GM12801 (cell line): Measurements from ENCODE around the gene SKIC8.

Experiments used
- TF ChIP-seq, protein P1 (sequence below): IDR thresholded peaks from one replicate; pipeline ENCODE4 v1.5.1; 2011; ENCODE audit warnings: control low read depth; ENCODE audit not compliant: insufficient read length; ENCODE audit errors: extremely low read depth

The SKIC8 gene

DNA sequence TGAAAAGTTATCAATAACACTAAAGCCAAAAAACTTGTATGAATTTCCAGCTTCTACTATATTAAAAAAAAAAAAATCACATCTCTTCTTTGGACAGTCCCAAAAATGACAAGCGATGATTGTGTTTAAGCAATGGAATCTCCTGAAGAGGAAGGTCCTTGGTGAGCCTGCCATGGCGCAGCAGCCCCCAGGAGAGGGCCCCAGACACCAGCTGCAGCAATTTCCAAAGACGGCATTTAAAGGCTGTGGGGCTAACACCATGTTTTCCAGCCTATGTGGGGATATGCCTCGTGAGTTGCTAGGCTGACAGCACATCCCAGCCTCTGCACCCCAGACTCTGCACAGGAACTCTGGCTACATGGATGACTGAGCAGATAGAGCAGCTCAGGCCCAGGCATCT is 14.7 kb downstream of the SKIC8 start:
- TF ChIP-seq, protein P1, sequence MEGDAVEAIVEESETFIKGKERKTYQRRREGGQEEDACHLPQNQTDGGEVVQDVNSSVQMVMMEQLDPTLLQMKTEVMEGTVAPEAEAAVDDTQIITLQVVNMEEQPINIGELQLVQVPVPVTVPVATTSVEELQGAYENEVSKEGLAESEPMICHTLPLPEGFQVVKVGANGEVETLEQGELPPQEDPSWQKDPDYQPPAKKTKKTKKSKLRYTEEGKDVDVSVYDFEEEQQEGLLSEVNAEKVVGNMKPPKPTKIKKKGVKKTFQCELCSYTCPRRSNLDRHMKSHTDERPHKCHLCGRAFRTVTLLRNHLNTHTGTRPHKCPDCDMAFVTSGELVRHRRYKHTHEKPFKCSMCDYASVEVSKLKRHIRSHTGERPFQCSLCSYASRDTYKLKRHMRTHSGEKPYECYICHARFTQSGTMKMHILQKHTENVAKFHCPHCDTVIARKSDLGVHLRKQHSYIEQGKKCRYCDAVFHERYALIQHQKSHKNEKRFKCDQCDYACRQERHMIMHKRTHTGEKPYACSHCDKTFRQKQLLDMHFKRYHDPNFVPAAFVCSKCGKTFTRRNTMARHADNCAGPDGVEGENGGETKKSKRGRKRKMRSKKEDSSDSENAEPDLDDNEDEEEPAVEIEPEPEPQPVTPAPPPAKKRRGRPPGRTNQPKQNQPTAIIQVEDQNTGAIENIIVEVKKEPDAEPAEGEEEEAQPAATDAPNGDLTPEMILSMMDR = no peak

DNA sequence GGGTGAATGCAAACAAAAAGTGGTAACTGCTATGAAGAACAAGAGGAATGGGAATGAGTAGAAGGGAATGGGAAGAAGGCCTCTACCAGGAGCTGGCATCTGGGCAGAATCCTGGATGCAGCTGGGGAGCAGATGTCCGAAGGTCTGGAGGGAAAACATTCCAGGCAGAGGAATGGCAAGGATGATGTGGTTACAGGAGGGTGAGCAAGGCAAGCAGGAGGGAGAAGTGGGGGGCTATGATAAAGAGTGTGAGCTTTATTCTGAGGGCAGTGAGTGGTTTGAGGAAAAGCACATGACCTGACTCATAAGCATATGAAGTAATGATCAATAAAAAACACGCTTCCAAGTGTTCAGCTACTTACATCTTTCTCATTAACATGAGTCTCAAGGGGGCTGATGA is 17.1 kb downstream of the SKIC8 start:
- TF ChIP-seq, protein P1 = no peak

DNA sequence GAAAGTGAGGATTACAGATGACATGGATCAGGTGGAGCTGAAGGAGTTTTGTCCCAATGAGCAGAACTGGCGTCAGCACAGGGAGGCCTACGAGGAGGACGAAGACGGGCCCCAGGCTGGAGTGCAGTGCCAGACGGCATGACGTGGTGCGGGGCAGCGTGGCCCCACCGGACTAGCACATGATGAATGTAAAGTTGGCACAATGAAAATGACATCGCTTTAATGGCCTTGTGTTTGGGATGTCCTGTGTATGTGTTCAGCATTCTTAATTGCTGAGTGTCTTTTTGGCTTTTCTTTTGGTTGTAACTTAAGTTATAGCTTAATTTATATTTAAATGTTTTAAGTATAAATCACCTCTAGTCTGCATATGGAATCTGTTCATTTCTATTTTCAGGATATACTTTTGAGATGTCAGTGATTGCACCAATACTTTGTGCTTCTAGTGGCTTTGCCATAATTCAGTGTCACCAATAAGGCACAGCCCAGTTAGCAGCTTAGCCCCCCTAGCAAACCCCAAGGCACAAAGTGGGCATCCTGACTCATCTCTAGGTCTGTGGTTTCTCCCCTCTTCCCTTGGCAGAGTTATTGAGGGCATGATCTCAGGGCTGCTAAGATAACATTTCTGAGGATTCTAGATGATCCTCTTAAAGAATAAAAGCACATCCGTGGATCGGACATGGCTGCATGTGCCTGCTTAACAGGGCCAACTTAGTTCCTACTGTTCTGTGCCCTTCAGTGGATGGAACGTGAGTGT is 18.9 kb downstream of the SKIC8 start:
- TF ChIP-seq, protein P1 = no peak

DNA sequence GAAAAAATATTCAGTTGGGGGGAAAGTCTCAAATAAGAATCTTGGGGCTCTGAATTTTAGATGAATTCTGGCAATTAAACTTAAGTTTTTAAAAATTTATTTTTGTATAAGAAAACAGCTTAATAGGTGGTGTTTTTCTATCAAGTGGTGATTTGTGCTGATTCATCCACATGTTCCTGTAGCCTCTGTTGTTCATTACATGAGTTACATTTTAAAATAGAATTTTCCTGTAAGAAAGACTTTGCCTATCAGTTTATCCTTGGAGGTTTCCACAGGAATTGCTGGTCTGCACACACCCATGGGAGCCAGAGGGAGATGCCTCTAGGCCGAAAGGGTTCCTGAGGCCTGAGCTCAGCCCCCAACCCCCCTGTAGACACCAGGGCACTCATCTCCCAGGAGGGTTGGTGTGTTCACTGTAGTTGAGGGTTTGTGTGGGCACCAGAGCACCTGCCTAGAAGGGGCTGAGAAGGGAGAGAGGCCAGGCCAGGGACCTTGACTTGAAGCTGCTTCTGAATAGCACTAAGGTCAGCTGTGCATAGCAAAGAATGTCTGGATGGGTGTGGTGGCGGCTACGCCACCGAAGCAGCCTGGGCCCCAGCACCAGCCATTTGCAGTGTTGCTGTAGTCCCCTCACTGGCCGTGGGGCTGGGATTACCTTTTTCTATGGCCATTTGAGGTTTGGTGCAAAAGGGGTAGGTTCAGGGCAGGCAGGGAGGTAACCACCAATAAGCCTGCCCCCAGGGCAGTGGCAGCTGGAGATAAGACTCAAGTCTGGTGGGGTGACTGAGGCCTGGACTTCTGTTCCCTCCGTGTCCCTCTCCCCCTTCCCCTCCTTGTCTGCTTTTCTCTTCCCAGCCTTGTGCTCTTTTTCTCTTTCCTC is 23.1 kb downstream of the SKIC8 start:
- TF ChIP-seq, protein P1 = no peak

DNA sequence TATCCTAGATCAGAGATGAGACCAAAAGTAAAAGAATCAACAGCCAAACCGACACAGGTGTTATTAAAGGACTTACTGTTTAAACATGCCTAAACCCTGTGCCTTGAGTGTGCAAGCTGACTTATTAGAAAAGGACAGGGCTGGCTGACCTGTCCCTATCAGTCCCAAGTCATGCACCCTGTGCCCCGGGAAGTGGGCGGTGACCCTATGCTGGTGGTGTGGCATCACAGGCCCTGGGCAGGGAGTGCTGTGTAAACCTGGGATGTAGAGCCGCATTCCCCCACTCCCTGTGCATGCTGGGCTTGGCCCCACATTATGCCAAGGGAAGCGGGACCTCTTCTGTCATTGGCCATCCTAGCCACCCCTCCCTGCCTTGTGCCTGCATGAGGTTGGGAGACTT is 24.4 kb downstream of the SKIC8 start:
- TF ChIP-seq, protein P1 = no peak

DNA sequence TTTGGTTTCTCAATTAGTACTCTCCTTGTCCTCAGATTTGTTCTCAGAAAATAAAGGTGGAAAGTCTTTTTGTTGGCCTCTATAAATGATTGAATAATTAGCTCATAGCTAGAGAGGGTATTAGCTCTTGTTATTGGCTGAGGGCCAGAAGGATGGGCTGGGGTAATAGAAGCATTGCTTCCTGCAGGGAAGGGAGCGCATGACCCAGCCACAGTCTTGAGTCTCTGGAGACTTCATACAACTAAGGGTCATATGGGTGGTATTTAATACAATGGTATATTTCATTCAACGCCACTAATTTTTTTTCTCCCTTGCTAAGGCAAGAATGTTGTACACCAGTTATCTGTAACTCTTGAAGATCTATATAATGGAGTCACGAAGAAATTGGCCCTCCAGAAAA is 26.6 kb downstream of the SKIC8 start:
- TF ChIP-seq, protein P1 = no peak

DNA sequence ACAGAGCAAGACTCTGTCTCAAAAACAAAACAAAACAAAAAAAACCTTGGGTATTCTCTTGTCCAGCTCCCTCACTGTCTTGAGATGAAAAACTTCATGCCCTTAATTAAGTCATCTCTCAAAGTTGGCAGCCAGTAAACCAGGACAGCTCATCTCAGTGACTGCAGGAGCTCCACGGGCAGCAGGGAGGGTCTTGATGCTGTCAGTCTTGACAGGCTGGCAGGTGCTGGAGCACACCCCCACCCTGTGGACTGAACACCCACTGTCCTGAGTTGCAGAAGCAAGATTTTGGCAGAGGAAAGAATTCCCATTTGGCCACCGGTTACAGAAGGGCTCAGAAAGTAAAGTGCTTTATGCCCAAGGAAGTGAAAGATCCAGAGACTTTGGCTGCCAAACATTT is 27.1 kb downstream of the SKIC8 start:
- TF ChIP-seq, protein P1 = no peak
